Loucy (cell line): ENCODE measurements around the gene BSND.

Experiments used
- CTCF ChIP-seq: fragments of 200-600 bp; sonication (generic); conservative IDR thresholded peaks from 2 replicates; pipeline ENCODE4 v1.5.1; 2014; ENCODE audit warnings: mild to moderate bottlenecking, antibody characterized with exemption, low read length
- EZH2phosphoT487 ChIP-seq: fragments of 200-600 bp; IDR thresholded peaks from 2 replicates; pipeline ENCODE4 v1.6.1; 2018; ENCODE audit warnings: antibody characterized with exemption, mild to moderate bottlenecking, moderate library complexity, borderline replicate concordance

GRCh38 chr1:55002686-55003085 is 4.0 kb downstream of the BSND start:
- TF ChIP-seq CTCF = no peak
- no peak for TF ChIP-seq EZH2phosphoT487
